Myocyte (in vitro differentiated cells): Measurements from ENCODE around the gene NIT1. TPM values are rescaled to one million over a fixed set of nuclear protein-coding genes. Genes with fewer than 3 reads are reported as not detected.
A peak's percentile ranks its signal among the peaks of the same experiment; 100 is the strongest.

Experiments used
- DNase-seq: peaks from one replicate; pipeline ENCODE4 v3.0.0-alpha.2; 2012; ENCODE audit warnings: low read depth
- polyA plus RNA-seq: library from polyadenylated mRNA; unstranded; fragments of >200 nt; gene quantifications from one replicate; pipeline ENCODE4 v1.2.1, GENCODE V29; 2012; ENCODE audit warnings: missing spikeins
- total RNA-seq: library from RNA; depleted of rRNA; stranded (reverse); fragments of >200 nt; gene quantifications from 2 replicates; pipeline ENCODE4 v1.2.3, GENCODE V29; 2014

NIT1 gene
- 23.6 TPM in 2 replicates for total RNA-seq
- 55.0 TPM for polyA plus RNA-seq

DNA sequence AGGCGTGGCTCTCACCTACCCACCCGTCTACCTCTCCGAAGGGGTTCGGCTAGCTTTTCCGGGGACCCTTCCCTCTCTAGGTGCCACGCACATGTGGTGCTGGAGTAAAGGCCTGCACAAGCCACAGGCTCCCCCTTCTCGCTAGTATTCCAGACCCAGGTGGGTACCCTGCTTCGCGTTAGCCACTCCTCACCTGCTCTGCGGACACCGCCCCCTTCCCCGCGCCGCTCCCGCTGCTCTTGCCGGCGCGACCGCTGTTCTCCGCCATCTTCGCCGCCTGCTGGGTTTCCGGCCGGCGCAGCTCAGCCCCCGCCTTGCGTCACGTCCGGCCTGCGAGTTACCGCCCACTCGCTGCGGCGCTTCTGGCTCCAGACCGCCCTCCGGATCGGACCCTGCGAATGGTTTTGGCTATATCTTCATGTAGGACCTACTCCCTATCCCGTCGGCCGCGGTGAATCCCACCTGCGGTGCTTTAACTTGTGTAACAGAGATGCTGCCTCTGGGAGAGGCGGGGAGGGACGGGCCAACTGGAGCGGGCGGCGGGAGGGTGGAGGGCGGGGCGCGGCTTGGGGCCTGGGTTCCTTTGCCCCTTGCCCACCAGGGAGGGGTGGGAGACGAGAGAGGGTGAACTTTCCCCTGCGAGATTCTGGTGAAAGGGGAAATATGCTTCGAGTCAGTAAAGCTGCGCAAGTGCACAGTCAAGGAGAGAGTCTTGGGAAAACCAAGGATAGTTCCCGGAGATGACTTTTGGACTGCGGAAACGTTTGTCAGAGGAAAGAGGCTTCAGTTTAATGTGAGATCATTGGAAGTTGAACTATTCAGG, at the start of gene NIT1, which contains the start of gene PFDN2:
TSS of gene NIT1 (plus strand) at position 347 of the 823 bp plus-strand sequence. CDS start at position 419, 72 bp downstream.
TSS of gene PFDN2 (minus strand) at position 279 of the 823 bp plus-strand sequence. CDS start at position 268, 11 bp downstream.
- DNase-seq: peak; percentile 81

GRCh38 chr1:161068306-161069234, 49.3 kb upstream of the NIT1 start:
- no peak for DNase-seq

DNA sequence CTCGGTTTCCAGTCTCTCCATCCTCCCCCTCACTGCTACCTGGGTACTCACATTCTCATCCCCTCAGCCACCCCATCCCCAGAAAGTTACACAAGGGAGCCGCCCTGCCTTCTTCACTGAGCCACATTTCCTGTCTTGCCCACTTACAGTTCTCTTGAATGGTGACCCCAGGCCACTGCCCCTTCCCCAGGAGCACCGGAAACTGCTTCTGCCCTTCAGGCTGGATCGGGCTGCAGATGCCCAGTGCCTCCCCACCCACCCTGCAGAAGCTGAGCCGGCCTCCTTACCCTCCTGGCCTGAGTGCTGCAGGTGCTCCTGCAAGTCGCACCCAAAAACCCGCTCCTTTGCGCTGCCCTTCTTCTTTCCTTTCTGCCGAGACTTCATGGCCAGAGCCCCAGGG, 48.7 kb upstream of the NIT1 start:
- no peak for DNase-seq

GRCh38 chr1:161069731-161070270, 48.1 kb upstream of the NIT1 start, which contains the start of gene ARHGAP30:
ARHGAP30 (minus strand) TSS chr1:161069891; CDS start chr1:161069624, 267 bp downstream.
- DNase-seq: no peak

DNA sequence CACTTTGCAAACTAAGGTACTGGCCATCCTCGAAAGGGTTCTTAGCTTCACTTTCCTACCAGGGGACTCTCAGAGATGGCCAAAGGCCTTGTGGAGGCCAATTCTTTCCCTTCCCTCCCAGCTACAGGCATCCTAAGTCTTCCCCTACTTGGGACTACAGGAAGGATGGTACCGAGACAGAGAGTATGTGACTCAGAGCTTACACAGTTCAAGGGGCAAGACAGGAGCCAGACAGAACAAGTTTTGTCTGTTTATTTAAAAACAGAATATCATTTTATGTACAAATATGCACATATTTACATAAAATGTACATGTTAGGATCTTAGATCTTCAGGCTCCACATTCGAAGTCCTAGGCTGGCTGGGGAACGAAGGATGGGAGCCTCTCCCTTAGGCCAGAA, 47.1 kb upstream of the NIT1 start:
- no peak for DNase-seq

- peak; percentile 40 for DNase-seq
Measured at GRCh38 chr1:161071886-161072371, 46.0 kb upstream of the NIT1 start.

GRCh38 chr1:161072751-161073449, 45.0 kb upstream of the NIT1 start:
- DNase-seq: no peak

- DNase-seq: no peak
Measured at GRCh38 chr1:161073474-161074121, 44.3 kb upstream of the NIT1 start.

- DNase-seq: no peak
Measured at GRCh38 chr1:161074676-161075368, 43.1 kb upstream of the NIT1 start.

- DNase-seq: no peak
Measured at GRCh38 chr1:161076410-161076809, 41.5 kb upstream of the NIT1 start.

DNA sequence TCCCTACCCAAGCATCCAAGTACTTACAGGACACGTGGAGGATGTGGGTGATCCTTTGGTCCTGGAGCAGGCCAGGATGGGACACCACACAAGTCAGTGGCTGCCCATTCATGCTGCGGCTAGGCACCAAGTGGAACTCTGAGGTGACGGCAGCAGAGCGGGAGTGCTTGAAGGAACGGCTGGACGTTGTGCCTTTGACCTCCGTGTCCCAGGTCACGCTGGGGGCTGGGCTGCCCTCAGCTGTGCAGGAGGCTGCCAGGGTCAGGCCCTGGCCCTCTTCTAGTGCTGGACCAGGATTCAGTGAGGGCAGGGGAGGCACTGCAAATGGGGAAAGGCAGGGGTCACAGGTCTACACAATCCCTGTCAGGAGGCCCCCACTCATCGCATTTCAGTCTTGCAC, 40.5 kb upstream of the NIT1 start:
- DNase-seq: no peak

DNA sequence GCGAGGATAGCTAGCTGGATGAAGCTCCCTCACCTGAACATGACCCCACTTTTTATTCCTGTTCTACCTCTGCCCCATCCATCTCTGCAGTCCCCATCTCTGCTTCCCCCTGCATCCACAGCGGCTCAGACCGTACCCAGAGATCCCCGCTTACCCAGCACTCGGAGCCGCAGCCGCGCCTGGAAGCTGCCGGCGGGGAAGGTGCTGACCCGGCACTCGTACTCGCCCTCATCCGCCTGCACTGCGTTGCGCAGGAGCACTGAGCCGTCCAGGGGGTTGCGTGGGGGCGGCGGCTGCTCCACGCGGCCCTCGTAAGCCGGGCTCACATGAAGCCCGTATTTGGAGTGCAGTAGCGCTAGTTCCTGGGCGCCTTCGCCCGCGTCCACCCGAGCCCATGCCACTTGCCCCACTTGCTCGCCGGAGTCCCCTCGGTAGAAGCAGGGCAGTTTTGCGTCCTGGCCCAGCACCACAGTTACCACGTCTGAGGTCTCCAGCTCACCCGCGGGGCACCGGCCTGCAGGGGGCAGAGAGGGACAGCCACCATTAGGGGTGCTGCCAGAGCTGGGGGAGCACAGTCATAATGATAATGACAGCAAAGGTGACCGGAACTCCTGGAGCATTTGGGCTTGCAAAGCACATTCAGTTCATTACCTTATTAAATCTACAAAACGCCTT, 38.3 kb upstream of the NIT1 start:
- no peak for DNase-seq

DNA sequence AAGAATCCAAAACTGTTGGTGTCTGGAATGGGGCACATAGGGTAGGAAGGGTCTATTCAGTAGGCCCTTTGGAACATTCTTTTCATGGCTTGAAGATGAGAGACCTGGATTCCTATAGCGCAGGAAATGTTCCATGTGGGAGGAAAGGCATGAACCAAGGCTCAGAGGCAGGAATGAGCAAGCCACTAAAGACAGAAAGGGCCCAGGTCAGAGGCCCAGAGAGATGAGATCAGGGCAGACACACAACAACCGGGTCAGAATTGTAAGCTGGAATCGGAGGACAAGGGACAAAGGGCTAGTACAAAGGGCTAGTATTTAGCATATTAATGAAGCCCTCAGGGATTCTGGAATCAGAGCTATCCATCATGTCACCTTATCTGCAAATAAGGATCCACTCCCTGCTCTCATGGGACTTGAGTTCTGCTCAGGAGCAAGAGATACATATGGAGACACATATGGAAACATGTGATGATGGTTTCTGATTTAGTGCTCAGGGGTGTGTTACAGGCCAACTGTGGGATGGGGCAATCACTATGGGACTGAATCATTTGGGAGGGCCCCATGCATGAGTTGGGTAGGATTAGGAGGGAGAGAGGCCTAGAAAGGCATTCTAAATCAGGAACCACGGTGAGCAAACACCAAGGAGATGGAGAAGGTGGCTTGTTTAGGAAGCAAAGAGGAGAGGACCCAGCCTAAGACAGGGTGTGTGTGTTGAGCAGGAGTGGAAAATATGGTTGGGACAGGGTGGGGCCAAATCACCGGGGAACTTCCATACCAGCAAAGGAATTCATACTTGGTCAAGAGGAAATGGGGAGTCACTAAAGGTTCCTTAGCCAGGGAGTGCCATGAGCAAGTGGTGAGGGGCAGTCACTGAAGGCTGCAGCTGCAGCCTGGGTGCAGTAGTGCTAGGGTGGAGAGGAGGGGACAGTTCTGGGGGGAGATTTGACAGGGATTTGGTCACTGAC, 37.2 kb upstream of the NIT1 start:
- no peak for DNase-seq

DNA sequence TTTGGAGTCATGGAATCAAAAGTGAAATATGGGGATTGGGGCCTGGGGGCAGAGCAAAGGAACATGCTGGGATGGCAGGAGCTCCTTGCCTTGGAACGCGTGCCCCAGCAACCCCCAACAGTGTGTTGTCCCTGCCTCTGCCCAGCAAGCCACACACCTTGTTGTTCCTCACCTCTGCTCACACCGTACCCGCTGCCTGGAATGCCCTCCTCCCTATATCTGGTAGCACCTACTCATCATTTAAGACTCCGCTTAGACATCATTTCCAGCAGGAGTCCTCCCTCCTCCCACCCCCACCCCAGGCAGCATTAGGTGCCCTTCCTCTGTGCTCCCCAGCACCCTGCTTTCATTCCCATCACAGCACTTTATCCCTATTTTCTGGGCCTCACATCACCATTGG, 36.4 kb upstream of the NIT1 start:
- no peak for DNase-seq

- DNase-seq: no peak
Measured at GRCh38 chr1:161082483-161082882, 35.4 kb upstream of the NIT1 start.

DNA sequence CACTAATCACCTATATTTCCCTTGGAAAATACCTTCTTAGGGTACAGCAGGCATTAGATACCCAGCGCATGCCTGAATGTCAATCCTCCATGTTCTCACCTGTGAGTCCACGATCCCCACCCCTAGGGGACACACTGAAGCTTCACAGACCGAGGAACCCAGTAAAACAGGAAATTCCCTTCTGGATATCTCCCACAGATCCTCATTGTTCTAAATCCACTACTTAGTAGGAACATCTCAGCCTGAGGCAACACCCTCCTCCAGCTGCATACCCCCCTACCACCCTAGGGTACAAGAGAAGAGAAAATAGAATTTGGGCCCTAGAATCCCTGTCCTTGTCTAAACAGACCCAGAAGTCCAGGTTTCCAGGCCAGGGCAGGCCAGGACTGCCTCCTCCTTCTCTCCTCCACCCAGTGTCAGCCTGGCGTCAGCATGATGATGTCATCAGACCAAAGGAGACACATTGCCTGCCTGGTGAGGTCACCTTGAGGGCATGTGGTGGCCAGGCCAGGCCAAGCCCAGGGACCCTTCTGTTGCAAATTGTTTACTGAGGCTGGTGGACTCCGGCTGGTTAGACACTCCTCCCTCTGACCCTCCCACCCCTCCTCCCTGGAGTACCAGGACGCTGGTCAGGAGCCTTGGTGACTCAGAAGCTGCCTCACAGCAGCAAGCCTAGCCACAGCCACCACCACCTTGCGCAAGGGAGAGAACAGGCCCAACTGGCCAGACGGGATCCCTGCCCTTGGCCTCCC, 34.7 kb upstream of the NIT1 start:
- DNase-seq: peak; percentile 90
